Measurements from ENCODE around the gene HLA-DPB1.
"Not testable (repeated sequence)": the region's sequence is repeated elsewhere in the genome, so short reads cannot be mapped to it uniquely, and the experiment has no call there.

Gene HLA-DPB1

DNA sequence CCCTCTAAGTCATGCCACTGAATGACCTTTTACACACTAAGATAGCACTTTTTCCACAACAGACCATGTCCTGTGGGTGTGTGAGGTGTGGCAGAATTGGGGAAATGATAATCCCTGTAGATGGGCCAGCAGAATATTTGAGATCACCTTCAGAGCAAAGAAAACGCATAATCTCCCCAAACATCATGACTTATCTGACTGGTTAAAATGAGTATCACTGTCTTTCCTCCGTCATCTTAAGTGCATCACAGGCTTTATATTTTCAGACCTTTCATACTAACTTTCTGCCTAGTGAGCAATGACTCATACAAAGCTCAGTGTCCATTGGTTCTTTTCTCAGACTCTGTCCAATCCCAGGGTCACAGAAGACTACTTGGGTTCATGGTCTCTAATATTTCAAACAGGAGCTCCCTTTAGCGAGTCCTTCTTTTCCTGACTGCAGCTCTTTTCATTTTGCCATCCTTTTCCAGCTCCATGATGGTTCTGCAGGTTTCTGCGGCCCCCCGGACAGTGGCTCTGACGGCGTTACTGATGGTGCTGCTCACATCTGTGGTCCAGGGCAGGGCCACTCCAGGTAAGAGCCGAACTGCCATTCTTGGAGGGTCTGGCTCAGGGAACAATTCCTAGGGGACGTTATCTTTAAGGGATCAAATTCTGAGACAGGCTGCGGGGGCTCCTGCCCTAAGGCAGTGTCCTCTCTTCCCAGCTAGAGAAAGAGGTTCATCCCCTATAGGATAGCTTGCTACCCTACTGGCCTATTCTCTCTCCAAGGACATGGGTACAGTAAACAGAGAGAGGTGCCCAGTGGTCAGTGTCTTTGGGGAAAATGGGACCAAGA is at the start of gene HLA-DPB1:
Gene HLA-DPB1, plus strand, starts transcription at position 423 of the 838 bp plus-strand sequence. Its CDS starts 52 bp downstream, at position 475.
- no peak for DNase-seq (ENCODE audit: low read depth in 2 of 2, low spot score in 1 of 2)

DNA sequence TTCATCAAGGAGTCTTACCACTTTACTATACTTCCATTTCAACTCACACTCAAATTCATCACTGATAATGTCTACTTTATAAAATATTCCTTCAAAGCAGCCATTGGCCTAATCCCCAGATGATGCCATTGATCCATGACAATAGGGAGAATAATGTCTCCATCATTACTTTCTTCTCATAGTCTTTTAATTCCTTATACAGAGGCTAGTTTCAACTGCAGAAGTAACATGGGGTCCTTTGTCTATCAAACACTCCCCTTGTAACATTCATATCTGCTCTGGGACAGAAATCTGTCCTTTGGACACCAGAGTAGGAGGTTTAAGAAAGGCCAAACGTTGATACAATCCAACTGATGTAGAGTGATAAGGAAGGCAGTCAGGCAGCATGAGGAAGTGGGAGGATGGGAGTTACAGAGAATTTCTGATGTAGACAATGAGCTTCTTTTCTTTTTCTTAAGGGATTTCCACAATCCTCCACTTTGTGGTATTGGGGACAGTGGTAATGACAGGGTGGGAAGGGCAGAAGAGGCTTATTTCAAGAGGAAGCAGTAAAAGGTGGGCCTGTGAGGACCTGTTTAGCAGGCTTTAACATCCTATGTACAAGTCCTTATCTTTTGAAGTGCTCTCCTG is 47.5 kb upstream of the HLA-DPB1 start:
- no peak for DNase-seq (ENCODE audit: low read depth in 2 of 2, low spot score in 1 of 2)

DNA sequence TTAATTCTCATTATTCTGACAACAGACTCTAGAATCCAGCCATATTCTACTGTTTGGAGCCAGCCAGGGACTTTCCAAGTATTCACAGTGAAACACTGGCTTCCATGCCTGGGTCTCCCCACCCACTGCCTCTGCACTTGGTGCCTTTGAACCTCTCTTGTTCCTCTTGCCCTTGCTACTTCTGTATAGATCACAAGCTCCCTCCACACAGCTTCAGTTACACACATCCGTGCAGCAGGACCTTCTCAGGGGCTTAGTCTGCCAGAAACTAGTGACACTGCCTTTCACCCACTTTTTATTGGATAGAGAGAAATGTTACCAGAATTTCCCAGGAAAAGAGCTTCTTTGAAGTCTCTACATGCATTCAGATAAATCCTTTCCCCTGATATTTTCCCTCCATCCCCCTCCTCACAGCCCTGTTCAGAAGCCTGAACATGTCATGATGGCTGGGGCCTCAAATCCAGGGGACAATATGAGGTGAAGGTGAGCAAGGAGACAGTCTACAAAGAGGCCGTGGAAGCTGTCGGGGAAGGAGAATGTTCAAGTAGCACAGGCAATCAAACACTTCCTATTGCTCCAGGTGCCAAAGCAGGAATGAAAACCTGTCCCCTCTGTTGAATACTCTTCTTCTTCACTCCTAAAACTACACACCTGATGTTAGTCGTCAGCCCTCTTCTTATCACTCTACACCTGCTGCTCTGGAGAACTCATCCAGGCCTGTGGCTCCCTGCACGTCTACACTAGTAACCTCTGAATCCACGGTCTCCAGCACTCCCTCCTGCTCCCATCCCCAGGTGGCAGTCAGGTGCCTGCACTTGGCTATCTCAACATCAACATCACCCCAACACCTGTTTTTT is 46.2 kb upstream of the HLA-DPB1 start:
- DNase-seq (ENCODE audit: low read depth in 2 of 2, low spot score in 1 of 2): no peak

DNA sequence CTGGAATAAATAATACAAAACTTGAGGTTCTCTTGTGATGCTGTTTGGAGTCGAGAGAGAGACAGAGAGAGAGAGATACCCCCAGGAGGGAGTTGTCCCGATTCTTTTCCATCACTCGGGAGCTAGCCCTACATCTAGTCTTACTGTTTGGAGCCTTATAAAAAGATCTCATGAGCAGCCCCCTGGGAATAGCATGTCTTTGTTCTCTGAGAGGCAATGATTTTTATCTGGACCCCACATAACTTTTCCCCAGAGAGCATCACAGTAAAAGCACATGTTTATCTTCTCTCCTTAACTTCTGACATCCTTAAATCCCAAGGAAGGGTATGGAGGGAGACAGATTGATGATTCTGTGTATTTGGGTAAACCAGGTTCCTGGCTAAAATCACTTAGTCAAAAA is 45.5 kb upstream of the HLA-DPB1 start:
- no peak for DNase-seq (ENCODE audit: low read depth in 2 of 2, low spot score in 1 of 2)

DNA sequence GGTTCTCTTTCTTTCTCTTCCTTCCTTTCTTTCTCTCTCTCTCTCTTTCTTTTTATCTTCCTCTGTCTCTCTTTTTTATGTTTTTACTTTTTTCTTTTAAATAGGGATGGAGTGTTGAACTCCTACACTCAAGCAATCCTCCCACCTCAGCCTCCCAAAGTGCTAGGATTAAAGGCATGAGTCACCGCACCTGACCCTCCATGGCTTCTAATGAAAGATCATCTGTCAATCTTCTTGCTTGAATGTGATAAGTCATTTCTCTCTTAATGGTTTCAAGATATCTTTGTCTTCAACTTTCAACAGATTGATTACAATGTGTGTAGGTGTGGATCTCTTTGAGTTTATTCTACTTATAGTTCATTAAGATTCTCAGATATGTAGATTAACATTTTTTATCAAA is 41.2 kb upstream of the HLA-DPB1 start:
- no peak for DNase-seq (ENCODE audit: low read depth in 2 of 2, low spot score in 1 of 2)

DNA sequence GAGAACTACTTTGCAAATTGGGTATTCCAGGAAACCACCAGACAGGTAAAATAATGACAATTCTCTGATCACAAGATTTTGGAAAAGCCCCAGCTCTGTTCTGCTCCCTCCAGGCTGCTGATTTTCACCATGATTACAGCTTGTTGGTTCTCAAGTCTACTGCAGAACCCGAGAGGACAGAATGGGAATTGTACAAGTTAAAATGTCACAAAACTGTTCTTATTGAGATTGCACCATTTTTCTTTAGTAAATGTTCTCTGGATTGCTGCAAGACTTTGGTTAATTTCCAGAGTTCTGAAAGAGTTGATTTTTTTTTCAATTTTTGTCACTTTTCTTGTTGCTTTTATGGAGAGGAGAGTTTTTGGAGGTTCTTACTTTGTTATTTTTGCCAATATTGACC is 39.3 kb upstream of the HLA-DPB1 start:
- no peak for DNase-seq (ENCODE audit: low read depth in 2 of 2, low spot score in 1 of 2)

DNA sequence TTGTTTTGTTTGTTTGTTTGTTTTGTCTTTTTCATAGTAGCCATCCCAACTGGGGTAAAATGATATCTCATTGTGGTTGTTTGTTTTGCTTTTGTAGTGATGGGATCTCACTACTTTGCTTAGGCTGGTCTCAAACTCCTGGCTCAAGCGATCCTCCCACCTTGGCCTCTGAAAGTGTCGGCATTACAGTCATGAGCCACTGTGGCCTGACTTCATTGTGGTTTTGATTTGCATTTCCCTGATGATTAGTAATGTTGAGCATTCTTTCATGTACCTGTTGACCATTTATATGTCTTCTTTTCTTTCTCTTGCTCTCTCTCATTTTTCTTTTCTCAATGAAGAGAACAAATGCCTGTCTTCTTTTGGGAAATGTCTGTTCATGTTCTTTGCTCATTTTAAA is 35.6 kb upstream of the HLA-DPB1 start:
- no peak for DNase-seq (ENCODE audit: low read depth in 2 of 2, low spot score in 1 of 2)

DNA sequence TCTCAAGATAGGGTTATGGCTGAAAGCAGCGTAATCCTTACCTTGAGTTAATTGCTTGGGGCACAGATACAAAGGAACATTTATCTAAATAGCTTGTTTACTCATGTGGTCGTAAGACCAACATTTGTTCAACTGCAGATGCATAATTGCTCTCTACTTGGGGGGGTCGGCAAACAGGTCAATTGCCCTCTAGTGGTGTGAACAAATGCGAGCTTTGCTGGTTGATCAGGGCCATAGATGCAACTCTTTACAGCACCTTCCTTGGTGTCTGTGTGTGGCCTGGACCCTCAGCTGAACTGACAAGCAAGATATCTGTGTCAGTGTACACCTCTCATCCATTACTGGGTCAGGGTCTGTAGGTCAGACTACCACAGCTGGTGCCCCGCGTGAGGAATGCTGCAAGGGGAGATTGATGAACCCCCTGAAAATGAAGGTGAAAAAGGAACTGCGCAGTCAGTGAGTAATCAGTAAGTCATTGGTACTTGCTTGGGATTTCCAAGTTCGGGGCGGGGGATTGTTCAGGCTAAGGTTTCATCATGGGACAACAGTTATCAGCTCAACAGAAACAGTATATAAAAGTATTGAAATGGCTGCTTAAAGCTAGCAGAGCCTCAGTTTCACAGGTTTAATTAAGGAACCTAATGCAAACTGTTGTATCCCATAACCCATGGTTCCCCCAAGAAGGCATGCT is 26.3 kb upstream of the HLA-DPB1 start:
- no peak for DNase-seq (ENCODE audit: low read depth in 2 of 2, low spot score in 1 of 2)

DNA sequence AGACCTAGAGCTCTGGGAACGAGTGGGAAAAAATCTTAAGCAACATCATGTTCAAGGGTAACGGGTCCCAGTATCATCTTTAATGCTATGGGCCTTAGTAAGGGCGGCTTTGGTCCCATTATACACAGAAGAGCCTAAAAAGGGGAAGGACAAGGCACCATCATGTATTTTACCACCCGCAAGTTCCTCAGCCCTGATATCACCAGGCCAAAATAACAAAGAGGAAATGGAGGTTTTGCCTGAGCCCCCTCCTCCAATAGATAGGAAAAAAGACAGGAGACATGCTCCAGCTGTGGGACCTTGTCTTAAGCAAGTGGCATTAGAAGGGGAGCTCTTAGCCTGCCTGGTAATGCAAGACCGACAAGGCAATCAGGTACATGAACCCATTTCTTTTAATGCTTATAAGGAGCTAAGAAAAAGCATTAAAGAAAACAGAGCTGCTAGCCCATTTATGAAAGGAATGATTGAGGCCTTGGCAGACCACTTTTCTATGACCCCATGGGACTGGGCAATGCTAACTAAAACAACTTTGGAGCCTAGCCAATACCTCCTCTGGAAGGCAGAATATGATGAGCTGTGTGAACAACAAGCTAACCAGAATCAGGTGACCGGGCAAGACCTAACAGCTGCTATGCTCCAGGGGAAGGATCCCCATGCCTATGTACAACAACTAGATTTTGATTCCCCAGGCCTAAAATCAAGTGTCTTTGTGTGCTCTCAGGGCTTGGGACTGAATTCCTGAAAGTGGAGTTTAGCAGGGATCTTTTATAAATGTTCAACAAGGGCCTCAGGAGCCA is 25.6 kb upstream of the HLA-DPB1 start:
- DNase-seq (ENCODE audit: low read depth in 2 of 2, low spot score in 1 of 2): no peak

DNA sequence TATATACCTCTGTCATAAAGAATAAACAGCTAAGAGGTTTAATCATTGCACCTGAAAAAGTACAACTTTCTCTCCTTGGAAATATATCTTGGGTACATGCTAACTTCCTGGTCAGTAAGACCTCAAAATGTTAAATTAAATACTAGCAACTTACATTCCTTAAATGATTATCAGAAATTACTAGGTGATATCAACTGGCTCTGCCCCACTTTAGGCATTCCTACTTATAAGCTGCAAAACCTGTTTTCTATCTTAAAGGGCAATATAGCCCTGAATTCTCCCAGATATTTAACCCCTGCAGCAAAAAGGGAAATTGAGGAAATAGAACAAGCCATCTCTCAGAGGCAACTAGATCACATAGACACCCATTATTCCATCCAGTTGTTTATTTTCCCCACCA is 23.2 kb upstream of the HLA-DPB1 start:
- DNase-seq (ENCODE audit: low read depth in 2 of 2, low spot score in 1 of 2): no peak

DNA sequence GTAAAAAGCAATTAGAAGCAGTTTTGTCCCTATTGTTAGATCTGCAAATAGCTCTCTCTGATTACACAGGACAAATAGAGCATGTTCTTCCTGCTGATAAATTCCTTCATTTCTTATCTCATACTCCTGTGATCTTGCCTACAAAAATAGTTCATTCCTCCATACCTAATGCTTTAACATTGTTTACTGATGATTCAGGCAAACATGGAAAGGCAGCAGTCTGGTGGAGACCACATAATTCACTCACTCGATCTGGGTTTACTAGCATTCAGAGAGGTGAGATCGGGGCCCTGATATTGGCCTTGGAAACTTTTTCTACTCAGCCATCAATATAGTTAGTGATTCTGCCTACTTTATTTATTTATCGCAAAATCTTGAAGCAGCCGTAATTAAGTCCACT is 22.6 kb upstream of the HLA-DPB1 start:
- DNase-seq (ENCODE audit: low read depth in 2 of 2, low spot score in 1 of 2): no peak

DNA sequence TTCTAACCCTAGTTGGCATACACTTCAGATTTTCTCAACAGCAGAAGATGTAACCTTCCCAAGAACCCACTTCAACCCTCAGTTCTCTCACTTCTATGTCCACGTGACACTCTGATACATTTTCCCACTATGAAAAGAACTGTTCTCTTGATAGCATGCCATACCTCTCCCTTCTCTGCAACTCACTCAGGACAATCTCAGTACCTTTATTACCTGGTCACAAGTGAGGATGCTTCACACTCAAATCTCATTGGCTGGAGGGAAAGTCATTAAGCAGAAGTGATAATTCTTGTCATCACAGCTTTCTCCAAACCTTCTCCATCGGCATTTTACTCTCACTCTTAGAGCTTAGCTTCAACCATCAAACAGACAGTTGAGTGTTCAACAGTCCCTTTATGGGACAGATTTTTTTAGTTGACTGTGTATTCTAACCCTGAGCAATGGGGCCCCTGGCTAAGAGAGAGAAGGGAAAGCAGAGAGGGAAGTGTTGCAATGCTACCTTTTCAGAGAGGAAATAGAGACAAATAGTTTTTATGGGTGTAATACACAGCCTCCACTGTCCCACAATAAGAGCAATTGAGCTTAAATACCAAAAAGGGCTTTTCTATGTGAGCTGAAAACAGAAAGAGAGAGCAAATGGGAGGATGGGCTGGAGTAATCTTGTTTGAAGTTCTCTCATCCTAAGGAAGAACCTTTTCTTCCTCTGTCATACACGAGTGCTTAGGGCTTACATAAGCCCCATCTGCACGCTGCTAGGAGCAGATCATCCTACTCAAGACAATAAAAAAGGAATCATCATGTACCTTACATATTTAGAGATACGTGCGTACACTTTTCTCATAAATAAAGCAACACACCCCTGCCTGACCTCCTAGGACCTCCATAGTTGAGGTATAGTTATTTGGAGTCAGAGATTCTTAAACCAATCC is 18.3 kb upstream of the HLA-DPB1 start:
- no peak for DNase-seq (ENCODE audit: low read depth in 2 of 2, low spot score in 1 of 2)

DNA sequence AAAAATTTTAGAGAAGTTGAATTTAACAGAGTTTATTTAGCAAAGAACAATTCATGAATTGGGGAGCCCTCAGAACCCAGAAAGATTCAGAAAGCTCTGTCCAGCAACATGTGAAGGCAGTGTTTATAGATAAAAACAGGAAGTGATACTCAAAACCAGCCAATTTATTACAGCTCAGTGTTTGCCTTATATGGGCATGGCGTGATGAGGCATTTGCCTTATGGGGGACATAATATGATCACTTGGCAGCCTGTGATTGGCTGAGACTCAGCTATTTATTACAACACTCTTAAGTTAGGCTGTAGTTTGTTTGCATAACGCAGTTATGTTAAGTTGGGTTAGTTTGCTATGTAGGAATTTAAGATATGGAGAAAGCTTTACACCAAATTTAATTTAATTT is 13.8 kb upstream of the HLA-DPB1 start:
- no peak for DNase-seq (ENCODE audit: low read depth in 2 of 2, low spot score in 1 of 2)

DNA sequence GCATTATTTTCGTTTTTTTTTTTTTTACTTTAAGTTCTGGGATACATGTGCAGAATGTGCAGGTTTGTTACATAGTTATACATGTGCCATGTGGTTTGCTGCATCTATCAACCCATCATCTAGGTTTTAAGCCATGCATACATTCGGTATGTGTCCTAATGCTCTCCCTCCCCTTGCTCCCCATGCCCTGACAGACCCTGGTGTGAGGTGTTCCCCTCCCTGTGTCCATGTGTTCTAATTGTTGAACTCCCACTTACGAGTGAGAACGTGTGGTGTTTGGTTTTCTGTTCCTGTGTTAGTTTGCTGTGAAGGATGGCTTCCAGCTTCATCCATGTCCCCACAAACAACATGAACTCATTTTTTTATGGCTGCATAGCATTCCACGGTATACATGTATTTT is 12.4 kb upstream of the HLA-DPB1 start:
- DNase-seq (ENCODE audit: low read depth in 2 of 2, low spot score in 1 of 2): not testable (repeated sequence)

DNA sequence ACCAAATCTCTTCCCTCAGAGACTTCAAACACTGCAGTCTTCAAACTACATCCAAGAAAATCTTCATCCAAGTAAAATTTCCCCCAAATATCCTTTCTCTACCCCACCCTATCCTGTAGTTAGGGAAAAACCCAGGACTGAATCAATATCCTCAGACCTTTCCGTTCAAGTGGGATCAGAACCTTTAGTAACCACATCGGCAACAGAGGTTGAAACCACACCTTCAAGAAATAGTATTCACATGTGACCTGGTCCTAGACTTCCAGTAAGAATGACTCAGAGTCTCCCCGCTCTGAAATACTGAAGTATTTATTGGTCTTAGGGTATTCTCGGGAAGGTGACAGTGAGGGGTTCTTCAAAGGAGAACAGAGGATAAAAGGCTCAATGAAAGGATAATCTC is 11.1 kb upstream of the HLA-DPB1 start:
- no peak for DNase-seq (ENCODE audit: low read depth in 2 of 2, low spot score in 1 of 2)

DNA sequence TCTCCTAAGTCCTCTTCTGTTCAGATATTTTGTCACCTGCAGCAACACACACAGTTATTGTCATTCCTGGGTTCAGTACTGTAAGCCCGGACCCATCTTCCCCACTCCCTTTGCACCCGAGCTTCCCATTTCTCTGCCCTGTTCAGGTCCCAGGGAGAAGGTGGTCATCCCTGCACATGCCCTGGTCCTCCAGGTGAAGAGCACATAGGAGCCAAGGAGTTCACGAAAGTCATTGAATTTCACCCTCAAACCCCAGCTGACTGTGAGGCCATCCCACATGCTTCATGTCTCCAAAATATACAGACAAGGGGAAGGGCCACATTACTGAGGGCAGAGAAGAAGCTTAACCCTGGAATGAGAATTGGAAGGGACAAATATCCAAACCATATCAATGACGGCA is 10.5 kb upstream of the HLA-DPB1 start:
- DNase-seq (ENCODE audit: low read depth in 2 of 2, low spot score in 1 of 2): no peak

DNA sequence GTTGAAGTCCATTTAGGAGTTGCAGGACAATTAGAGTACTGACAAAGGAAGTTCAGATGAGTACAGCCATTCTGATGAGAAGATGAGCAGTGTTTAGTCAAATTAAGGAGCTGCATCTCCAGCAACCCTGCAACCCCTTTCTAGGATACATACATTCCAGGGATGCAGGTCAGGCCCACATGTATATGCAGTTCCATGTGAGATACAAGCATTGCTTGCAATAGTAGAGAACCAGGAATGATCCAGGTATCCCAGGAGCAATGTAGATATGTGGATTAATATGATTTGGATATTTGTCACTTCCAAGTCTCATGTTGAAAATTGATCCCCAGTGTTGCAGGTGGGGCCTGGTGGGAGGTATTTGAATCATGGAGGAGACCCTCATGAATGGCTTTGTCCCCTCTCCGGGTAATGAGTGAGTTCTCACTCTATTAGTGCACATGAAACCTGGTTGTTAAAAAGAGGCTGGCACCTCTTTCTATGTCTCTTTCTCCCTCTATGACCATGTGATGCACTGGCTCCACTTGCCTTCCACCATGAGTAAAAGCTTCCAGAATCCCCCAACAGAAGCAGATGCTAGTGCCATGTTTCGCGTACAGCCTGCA is 8.8 kb upstream of the HLA-DPB1 start:
- no peak for DNase-seq (ENCODE audit: low read depth in 2 of 2, low spot score in 1 of 2)

DNA sequence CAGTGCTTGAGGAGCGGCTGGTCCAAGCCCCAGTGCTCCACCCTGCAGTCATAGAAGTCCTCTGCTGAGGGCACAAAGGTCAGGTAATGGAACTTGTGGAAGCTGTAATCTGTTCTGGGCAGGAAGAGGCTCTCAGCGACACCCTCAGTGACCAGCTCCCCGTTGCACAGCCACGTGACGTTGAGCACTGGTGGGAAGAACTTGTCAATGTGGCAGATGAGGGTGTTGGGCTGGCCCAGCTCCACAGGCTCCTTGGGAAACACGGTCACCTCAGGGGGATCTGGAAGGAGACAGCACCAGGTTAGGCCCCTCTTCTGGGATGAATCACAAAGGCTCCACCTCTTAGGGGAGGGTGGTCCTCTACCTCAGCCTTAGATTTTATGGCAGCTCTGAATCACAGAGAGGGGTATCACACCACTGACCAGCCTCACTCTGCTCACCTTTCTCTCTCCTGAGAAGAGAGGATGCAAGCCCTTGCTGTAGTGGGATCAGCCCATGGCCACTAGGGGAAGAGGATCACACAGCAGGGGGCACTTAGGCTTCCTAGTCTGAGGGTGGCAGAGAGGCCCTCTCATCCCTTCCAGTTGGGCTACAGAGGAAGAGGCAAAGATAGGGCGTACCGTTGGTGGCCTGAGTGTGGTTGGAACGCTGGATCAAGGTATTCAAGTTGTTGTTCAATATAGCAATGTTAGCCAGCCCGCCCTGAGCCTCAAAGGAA is 6.6 kb upstream of the HLA-DPB1 start:
- DNase-seq (ENCODE audit: low read depth in 2 of 2, low spot score in 1 of 2): no peak

All from stimulated activated CD8-positive, alpha-beta memory T cell treated with anti-CD3 and anti-CD28 coated beads, Interleukin-4, amount 100 ng/mL, for 4 hours (primary cell).